GM10847 (cell line): Measurements from ENCODE around the gene GJC2.

Experiments used
- POLR2A ChIP-seq: IDR thresholded peaks from 2 replicates; pipeline ENCODE4 v1.6.1; 2011; ENCODE audit not compliant: insufficient read length; ENCODE audit errors: extremely low read depth

GJC2 gene

DNA sequence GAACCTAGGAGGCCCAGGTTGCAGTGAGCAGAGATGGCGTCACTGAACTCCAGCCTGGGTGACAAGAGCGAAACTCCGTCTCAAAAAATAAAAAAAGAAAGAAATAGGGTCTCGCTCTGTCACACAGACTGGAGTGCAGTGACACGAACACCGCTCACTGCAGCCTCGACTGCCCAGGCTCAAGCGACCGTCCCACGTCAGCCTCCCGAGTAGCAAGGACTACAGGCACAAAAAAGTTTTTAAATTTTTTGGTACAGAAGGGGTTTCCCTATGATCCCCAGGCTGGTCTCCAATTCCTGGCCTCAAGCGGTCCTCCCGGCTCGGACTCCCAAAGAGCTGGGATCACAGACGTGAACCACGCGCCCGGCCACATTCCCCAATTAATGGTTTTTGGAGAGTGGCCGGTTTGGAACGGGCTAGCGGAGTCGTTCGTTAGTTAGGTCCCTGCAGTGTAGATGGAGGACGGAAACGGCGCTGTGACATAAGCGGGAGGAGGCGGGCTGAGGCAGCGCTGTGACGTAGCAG, 10.3 kb upstream of the GJC2 start:
- TF ChIP-seq POLR2A = peak; percentile 38

DNA sequence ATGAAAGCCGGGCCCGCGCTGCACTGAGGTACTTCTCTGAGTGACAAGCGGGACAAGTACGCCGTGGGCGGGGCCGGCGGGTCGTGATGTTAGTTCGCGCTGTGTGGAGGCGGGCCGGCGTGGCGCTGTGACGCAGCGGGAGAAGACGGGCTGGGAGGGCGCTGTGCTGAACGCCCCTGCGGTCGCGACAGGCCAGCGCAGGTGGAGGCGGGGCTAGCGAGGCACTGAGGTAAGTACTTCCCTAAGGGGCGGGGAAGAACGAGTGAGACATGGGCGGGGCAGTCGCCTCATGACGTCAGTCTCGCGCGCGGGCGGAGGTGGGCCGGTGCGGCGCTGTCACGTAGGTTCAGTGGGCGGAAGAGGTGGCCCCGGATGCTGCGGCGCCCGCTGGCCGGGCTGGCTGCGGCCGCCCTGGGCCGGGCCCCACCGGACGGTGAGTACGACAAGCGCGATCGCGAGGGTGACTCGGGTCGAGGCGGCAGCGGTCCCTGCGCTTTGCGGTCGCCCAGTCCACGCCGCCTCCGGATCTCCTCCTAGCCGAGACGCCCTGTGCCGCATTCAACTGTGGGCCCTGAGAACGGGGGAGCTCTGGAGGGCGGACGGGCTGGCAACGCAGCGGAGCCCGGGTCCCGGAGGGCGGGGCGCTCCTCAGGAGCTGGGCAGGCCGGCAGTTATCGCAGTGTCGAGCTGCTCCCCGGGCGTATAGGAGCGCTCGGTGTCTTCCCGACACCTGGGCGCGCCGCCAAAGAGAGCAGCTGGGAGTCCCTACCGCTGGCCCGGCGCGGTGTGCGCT, 9.6 kb upstream of the GJC2 start, which contains the start of gene GUK1:
GUK1 (plus strand) TSS at position 349 of the 793 bp plus-strand sequence; CDS start at position 373, 24 bp downstream.
- TF ChIP-seq POLR2A = peak; percentile 90

DNA sequence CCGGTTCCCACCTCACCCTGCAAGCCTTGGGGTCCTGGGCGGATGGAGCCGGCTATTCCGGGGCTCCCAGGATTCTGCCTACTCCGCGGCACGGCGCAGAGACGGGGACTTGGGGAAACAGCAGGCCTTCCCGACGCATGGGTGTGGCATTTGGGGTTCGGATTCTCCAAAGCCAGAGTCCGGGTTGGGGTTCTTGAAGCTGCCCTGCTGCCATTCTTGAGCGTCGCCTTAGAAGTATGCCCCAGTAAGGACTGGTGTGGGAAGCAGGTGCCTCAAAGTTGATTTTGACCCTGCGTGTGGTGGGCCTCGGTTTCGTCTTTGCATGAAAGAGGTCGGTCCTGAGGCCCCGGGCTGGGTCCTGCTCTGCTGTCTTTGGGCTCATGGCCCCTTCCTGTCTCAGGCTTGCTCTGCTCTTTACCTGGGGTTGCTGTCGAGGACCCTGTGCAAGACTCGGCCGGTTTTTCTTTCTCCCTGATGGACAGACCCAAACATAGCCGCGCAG, 9.0 kb upstream of the GJC2 start:
- TF ChIP-seq POLR2A = no peak

DNA sequence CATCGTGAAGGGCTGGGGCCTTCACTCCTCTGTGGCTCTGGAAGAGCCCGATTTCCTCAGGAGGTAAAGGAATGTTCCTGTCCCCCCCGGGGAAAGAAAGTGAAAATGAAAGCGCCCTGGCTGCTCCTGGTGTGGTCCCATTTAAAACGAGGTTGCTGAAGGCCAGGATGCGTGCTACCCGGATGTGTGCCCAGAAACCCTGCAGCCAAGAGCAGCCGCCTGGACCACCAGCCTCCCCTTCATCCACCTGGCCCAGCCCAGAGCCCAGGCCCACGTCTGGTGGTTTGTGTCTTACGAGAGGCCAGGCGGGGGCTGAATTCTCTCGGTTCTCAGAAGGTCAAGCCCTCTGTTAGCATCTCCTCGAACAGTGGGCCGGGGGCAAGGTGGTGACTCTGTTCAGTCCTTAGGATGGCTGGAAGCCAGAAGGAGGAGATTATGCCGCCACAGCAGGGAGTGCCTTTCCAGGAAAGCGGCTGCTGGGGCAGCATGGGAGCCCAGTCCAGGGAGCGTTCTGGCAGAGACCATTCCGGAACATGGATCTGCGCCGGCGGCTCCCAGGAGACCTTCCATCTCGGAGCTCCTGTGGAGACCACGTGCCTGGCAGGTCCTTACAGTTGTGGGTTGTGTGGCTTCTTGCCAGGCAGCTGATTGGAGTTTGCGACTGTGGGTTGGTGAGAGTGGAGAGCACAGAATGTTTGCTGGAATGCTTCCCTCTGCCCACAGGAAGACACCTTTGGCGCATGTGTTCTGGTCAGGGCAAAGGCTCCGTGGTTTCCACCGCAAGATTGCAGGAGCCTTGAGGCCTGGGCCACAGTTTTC, 8.3 kb upstream of the GJC2 start:
- TF ChIP-seq POLR2A = no peak

DNA sequence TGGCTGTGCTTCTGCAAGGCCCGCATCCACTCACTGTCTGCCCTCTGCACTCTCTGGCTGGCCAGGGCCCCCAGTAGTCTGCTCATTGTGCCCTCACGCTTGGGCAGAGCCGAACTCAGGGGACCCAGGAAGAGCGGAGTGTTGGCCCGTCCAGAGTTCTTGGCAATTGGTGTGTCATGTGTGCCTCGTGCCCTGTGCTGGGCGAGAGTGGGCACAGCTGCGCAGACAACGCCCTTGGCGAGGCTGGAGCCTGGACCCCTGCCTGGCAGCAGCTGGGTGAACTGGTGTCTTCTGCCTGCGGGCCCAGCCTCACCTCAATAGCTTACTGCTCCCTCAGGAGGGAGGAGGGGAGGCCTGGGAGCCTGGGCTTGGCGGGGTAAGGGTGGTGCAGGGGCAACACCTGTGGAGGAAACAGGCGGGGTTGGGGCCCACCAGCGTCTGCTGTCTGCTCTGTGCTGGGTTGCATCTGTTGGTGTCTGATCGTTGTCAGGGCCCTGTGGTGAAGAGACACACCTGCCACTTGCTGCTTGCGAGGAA, 7.5 kb upstream of the GJC2 start:
- TF ChIP-seq POLR2A = no peak

DNA sequence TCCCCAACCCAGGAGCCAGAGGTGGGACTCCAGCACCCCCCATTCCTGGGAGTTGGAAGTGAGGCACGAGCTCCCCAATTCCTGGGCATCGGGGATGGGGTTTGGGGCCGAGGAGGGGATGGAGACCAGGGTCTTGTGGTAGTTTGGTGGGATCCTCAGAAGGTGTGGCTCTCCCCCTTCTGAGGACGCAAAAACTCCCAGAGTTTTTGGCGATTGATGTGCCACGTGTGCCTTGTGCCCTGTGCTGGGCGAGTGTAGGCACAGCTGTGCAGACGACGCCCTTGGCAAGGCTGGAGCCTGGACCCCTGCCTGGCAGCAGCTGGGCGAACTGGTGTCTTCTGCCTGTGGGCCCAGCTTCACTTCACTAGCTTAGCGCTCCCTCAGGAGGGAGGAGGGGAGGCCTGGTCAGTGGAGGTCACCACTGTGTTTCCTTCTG, 7.0 kb upstream of the GJC2 start:
- no peak for TF ChIP-seq POLR2A

DNA sequence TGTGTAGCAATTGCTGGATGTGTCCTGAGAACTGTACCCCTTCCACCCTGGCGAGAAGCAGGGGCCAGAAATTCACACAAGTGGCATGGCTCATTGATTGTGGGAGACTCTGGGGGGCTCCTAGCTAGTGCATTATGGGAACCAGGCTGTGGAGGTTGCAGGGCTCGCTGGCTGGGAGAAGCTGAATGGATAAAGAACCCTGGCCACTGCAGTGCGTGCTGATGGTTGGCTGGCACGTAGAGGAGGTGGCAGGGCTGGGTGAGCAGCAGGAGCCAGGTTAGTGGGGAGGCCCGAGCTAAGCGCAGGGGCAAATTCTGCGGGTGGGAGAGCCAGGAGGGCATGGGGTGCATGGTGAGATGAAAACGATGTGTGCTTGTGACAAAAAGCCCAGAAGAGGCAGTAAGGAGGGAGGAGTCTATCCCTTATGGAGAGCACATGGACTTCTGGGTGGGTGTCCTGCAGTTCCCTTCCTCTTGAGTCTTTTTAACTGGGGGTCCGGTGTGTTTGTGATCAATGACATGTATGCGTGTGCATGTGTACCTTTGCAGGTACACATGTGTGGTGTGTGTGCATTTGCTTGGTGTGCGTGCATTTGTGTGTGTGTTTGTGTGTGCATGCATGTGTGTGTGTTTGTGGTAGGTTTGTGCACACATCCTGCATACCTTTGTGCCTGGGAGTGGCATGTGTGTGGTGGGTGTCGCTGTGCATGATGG, 6.1 kb upstream of the GJC2 start:
- TF ChIP-seq POLR2A = no peak

DNA sequence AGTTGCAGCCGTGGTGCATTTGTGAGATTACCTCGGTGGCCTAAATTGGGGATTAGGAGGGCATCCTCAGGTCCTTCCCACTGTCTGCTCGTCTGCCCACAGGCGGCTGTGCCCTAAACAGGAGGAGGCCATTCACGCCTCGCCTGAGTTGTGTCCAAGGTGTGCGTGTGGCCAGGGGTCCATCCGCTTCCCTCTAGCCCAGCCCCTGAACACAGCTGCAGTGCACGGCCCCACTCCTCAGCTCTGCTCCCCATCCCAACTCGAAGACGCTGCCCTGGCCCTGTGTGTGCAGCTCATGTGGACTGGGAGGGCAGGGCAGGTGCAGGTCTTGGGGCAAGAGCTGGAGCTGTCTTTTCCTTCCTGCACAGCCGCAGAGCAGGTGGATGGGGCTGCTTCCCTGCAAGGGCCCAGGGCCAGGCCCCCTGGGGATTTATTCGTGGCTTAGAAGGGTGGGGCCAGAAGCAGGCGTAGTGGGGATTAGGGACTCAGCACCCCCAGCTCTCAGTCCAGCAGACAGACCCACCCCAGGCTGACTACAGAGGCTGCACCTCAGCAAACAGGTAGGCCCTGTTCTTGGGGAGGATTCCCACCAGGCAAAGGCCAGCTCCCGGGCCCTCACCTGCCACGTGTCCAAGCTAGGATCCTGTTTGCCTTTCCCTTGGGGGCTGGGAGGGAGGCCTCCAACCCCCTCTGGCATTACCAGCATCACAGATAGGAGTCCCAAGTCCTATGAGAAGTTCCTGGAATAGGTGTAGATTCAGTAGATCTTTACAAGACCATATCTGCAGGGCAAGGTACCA, 5.3 kb upstream of the GJC2 start:
- no peak for TF ChIP-seq POLR2A

DNA sequence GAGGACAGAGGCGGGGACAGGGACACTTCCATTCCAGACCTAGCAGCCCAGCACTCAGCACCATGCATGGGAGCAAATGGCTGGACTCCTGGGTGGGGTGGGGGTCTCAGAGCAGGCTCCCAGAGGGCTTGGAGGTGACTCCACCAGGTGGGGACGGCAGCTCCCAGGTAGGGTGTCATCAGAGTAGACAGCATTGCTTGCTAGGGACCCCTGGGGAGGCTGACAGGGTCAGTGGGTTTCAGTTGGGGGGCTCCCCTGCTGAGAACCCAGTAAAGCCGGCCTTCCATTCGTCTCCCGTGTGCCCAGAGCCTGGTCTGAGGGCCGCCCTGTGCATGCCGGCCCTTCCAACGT, 4.8 kb upstream of the GJC2 start:
- TF ChIP-seq POLR2A = no peak

DNA sequence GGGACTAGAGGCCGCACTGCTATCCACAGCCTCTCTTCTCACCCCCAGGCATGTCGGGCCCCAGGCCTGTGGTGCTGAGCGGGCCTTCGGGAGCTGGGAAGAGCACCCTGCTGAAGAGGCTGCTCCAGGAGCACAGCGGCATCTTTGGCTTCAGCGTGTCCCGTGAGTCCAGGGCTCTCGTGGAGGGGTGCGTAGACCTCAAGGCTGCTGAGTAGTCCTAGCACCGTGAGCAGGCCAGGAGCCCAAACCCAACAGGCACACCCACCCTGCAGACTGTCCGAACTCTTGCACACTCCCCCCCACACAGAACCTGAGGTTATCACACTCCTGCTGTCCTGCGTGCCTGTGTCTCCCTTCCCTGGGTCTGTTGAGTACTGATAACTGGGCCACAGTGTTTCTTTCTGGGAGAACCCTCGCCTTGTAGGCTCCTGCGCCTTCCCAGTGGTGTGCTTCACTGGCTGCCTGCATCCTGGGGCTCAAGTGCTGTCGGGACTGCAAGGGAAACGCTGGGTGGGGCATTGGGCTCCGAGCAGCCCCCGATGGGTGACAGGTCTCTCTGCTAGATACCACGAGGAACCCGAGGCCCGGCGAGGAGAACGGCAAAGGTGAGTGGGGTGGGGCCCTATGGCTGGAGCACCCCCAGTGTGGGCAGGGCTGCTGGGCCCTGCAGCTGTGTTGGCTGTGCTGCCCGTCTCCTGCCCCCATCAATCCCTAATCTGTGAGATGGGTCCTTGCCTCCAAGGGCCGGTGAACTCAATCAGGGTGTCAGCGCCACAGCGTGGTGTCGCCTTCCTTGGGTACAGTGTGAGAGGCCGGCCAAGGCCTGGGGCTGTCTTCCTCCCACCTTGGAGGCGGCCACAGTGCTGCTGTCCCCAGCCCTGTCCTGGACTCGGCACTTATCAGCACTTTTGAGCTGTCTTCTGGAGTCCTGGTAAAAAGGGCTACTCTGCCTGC, 4.0 kb upstream of the GJC2 start:
- TF ChIP-seq POLR2A = no peak

DNA sequence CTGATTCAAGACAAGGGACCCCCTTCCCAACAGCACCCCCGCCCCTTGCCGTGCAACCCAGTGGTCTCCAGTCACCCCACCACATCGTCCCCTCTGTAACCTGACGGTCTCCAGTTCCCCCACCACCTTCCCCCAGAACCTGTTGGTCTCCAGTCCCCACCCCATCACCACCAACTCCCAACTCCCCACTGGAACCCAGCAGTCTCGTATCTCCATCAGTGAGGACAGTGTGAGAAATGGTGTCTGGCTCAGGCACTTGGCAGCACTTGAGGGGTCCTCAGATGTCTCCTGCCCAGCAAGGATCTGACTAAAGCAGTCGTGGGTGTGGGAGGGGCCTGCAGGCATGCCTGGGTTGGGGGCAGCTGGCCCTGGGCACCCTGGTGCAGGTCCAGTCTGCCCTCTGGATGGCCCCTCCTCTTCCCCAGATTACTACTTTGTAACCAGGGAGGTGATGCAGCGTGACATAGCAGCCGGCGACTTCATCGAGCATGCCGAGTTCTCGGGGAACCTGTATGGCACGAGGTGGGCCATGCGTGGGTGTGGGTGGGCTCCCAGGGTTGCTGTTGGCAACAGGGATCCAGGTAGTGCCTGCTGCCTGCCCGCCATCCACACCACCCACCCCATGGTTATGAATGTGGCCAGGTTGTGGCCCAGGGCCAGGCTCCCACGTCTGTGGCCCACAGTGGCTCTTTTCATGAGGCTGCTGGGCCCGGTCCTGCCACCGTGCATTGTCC, 3.1 kb upstream of the GJC2 start:
- no peak for TF ChIP-seq POLR2A

DNA sequence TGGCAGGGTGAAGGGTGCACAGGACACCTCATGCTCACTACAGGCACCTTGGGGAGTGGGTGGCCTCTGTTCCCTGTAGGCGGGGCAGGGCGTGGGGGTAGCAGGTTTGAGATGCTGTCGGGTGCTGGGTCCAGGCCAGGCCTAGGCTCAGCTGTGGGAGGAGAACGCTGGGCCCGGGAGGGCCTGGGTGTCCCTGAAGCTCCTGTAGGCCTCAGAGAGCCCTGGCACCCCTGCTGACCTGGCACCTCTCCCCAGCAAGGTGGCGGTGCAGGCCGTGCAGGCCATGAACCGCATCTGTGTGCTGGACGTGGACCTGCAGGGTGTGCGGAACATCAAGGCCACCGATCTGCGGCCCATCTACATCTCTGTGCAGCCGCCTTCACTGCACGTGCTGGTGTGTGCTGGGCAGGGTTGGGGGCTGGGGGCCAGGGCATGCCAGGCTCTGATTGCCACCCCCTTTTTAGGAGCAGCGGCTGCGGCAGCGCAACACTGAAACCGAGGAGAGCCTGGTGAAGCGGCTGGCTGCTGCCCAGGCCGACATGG, 2.5 kb upstream of the GJC2 start:
- TF ChIP-seq POLR2A = no peak

DNA sequence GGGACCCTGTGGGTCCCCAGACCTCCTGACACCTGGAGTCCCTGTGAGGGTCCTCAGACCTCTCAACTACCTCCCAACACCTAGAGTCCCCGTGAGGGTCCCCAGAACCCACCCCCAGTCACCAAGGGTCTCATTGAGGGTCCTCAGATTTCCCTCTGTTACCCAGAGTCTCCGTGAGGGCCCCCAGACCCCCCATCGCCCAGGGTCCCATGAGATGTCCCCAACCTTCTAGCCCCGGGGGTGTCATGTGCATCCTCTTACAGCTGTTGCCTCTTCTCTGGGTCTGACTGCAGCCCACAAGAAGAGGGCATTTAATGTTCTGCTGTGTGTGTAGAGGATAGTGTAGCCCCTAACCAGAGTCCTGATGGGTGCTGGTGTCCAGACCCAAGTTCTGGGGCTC, 2.0 kb upstream of the GJC2 start:
- TF ChIP-seq POLR2A = no peak
